ENCODE measurements around the gene MAPKBP1. TPM values are rescaled to one million over a fixed set of nuclear protein-coding genes. Genes with fewer than 3 reads are reported as not detected.

Gene MAPKBP1
- polyA plus RNA-seq, 1 donor from 2014 or later, result 30.3 TPM

- Histone ChIP-seq H3K79me2 (replicated peaks; ENCODE audit: insufficient read depth, low read length) (peaks cover 3% of the 10 kb centered on the region), H3K9me3 (ENCODE audit: low read length) (no peaks in the 10 kb centered on the region), H3F3A (ENCODE audit: insufficient read depth, low read length, poor library complexity, severe bottlenecking) (no peaks in the 10 kb centered on the region), H3K36me3 (ENCODE audit: insufficient read depth, low read length) (no peaks in the 10 kb centered on the region), H3K4me2 (ENCODE audit: low read length) (no peak overlapping the region), H2AFZ (ENCODE audit: low read depth, low read length) (no peak overlapping the region), H3K9ac (ENCODE audit: low read length) (no peak overlapping the region), H3K27me3 (ENCODE audit: insufficient read depth, low read depth, low read length) (no peaks in the 10 kb centered on the region), H4K20me1 (ENCODE audit: insufficient read depth) (no peaks in the 10 kb centered on the region), H3K27ac (ENCODE audit: low read length) (no peak overlapping the region), H3K4me3 (ENCODE audit: low read length) (no peak overlapping the region), H3K9me2 (ENCODE audit: insufficient read depth, low read length) (no peaks in the 10 kb centered on the region)
- TF ChIP-seq RAD21 (conservative IDR thresholded peaks at IDR 0.05) (no peak), REST (IDR thresholded peaks at IDR 0.05; ENCODE audit: borderline replicate concordance) (no peak), MXI1 (conservative IDR thresholded peaks at IDR 0.05; ENCODE audit: poor library complexity, severe bottlenecking) (no peak), EZH2 (IDR thresholded peaks at IDR 0.05; ENCODE audit: borderline replicate concordance, insufficient read depth, low read length, poor library complexity, severe bottlenecking) (no peak)
Observed at GRCh38 chr15:41834096-41834495, 59.8 kb downstream of the MAPKBP1 start.

DNA sequence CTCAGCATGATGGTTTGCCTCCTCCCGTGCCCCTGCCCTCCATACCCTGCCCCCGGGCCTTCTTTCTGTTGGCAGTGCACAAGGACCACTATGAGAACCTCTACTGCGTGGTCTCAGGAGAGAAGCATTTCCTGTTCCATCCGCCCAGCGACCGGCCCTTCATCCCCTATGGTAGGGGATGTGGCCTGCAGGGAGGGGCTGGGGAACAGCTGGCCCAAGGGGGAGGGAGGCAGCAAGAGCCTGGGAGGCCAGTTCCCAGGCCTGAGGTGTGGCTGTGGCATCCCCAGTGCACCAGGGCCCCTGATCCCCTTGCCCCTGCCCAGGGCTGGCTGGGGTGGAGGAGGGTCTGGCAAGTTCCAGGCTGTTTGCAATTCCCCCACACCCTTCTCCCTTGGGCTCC lies 61.8 kb downstream of the MAPKBP1 start:
- no peaks in the 10 kb centered on the region for H3K9me2 ChIP-seq (ENCODE audit: insufficient read depth, low read length)
- no peak overlapping the region for H3K9ac ChIP-seq (ENCODE audit: low read length)
- H3K79me2 ChIP-seq (replicated peaks; ENCODE audit: insufficient read depth, low read length), result no peaks in the 10 kb centered on the region
- H2AFZ ChIP-seq (ENCODE audit: low read depth, low read length), result no peak overlapping the region
- H3K27me3 ChIP-seq (ENCODE audit: insufficient read depth, low read depth, low read length), result no peaks in the 10 kb centered on the region
- H3F3A ChIP-seq (ENCODE audit: insufficient read depth, low read length, poor library complexity, severe bottlenecking), result no peaks in the 10 kb centered on the region
- no peak overlapping the region for H3K27ac ChIP-seq (ENCODE audit: low read length)
- no peak overlapping the region for H3K4me2 ChIP-seq (ENCODE audit: low read length)
- no peak overlapping the region for H3K4me3 ChIP-seq (ENCODE audit: low read length)
- no peaks in the 10 kb centered on the region for H4K20me1 ChIP-seq (ENCODE audit: insufficient read depth)
- no peaks in the 10 kb centered on the region for H3K9me3 ChIP-seq (ENCODE audit: low read length)
- H3K36me3 ChIP-seq (ENCODE audit: insufficient read depth, low read length), result no peaks in the 10 kb centered on the region
- TF ChIP-seq RAD21 (conservative IDR thresholded peaks at IDR 0.05), result no peak
- TF ChIP-seq EZH2 (IDR thresholded peaks at IDR 0.05; ENCODE audit: borderline replicate concordance, insufficient read depth, low read length, poor library complexity, severe bottlenecking), result no peak
- TF ChIP-seq TAF1 (IDR thresholded peaks at IDR 0.05; ENCODE audit: low read depth), result no peak
- TF ChIP-seq SMC3 (conservative IDR thresholded peaks at IDR 0.05; ENCODE audit: poor library complexity), result no peak
- no peak for TF ChIP-seq POLR2AphosphoS5 (IDR thresholded peaks at IDR 0.05)
- TF ChIP-seq REST (IDR thresholded peaks at IDR 0.05; ENCODE audit: borderline replicate concordance), result no peak
- TF ChIP-seq MXI1 (conservative IDR thresholded peaks at IDR 0.05; ENCODE audit: poor library complexity, severe bottlenecking), result no peak
- no peak for TF ChIP-seq EP300 (conservative IDR thresholded peaks at IDR 0.05; ENCODE audit: poor library complexity, severe bottlenecking)
- no peak for TF ChIP-seq CTCF (IDR thresholded peaks at IDR 0.05; ENCODE audit: poor library complexity, severe bottlenecking)

Measured in neural cell (in vitro differentiated cells).